ENCODE measurements around the gene AP2B1.
"Not testable (repeated sequence)": the region's sequence is repeated elsewhere in the genome, so short reads cannot be mapped to it uniquely, and the experiment has no call there.

The AP2B1 gene

DNA sequence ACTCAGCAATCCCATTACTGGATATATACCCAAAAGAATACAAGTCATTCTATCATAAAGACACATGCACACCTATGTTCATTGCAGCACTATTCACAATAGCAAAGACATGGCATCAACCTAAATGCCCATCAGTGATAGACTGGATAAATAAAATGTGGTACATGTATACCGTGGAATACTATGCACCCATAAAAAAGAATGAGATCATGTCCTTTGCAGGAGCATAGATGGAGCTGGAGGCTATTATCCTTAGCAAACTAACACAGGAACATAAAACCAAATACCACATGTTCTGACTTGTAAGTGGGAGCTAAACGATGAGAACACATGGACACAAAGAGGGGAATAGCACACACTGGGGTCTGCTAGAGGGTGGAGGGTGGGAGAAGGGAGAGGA, 116.2 kb downstream of the AP2B1 start:
- DNase-seq = not testable (repeated sequence)

DNA sequence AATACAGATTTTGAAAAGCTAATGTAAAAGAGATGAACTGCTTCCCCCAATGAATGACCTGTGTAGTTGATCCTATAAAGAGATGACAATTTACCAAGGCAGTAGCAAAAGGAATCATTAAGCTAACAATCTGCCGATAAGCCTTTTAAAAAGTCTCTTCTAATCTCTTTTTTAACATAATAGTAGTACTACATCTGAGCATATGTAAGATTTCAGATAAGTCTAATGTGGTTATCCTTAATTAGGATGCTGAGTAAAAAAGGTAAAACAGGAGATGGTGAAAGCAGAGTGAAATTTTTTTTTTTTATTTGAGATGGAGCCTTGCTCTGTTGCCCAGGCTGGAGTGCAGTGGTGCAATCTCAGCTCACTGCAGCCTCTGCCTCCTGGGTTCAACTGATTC, 118.1 kb downstream of the AP2B1 start:
- DNase-seq = no peak

DNA sequence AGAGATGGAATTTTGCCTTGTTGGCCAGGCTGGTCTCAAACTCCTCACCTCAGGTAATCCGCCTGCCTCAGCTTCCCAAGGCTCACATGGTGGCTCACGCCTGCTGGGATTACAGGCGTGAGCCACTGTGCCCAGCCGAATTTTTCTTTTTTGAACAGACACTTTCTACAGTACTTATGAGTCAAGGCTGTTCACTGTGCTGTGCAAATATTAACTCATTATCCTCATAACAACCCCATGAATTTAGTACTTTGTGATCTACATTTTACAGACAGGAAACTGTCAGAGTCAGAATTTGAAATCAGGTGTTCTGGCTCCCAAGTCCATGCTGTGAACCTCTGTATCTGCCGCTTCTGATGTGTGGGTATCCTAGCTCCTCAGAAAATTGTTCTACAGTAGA, 118.6 kb downstream of the AP2B1 start:
- no peak for DNase-seq

DNA sequence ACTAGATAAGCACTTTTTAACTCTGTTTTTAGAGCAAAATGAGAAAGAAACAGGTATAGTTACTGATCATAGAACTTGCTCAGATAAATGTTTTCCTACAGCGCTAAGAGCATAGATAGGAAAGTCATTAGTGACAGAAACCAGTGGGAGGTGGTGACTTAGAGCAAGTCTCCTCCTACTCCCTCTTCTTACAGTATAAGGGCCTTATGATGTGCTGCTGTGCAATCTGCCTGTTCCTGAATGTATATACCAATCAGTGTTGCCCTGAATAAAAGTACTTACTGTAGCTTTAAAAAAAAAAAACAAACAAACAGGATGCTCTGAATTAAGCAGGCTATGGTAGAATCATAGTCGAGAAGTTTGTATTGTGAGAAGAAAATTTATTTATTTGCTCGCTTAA, 121.0 kb downstream of the AP2B1 start:
- no peak for DNase-seq

DNA sequence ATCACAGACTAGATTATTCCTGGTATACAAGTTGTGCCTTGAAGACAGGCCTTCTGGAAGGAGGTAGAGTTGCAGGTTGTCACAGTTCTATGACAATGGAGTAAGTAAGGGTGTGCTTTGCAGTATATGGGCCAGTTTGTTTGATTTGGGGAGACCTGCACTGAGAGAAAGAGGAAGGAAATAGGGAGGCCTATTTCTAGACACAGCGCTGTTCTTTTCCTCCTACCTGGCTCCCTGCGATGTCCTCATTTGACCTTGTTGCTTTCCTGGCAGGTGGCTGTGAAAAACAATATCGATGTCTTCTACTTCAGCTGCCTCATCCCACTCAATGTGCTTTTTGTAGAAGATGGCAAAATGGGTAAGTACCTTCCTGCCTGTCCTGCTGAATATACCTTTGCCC, 121.8 kb downstream of the AP2B1 start:
- DNase-seq = no peak

DNA sequence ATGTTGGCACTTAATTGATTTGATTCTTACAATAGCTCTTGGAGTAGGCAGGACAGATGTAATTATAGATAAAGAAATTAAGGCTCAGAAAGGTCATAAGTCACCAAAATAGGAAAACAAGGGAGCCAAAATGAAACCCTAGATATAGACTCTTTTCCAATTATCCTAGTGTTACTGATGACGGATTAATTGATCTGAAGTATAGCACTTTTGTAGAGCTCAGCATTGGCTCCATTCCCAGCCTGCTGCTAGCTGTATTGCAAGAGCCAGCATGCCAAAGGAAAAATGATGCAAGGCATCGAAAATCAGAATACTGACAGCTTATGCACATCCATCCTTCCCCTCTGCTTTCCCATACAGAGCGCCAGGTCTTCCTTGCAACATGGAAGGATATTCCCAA, 122.8 kb downstream of the AP2B1 start:
- no peak for DNase-seq

DNA sequence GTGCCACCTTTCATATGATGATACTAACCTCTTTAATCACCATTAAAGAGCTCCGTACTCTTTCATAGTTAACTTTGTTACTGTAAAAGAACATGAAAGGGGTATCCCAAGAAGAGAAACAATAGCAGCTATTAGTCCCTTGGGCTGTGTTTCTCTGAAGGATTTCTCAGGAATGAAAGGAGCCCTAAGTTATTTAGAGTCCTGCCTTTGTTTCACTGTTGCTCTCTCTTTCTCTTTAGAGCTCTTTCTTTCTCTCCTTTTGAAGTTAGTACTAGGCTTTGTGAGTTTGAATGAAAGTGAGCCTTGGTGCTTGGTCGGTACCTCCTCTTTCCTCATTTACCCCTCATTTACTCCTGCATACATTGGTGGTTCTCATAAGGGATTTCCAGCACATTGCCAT, 123.8 kb downstream of the AP2B1 start:
- no peak for DNase-seq

DNA sequence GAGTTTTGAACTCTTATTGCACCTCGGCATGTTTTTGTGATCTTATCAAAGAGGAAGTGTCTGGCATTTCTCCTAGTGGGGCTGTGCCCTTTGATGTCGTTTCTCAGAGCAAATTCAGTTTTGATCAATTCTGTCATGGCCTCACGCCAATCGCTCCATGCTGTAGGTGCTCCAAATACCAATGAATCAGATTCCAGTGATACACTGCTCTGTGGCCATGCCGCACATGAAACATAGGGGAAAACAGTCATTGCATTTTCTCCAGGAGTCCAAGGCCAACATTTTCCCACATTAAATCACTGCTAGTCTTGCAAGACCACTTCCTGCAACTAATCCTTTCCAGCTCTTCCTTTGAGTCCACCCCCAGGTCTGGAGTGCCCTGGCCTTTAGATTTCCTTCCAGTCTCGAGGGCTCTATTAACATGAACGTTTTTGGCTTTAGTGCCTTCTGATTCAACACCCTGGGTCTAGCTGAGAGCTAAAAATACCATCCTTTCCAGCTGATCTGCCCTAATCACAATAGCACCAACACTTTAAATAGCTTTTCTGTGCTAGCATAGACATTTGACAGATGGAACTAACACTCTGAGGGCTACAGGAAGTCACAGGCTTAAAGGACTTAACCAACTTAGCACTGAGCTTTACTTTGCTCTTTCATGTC, 126.1 kb downstream of the AP2B1 start:
- no peak for DNase-seq

DNA sequence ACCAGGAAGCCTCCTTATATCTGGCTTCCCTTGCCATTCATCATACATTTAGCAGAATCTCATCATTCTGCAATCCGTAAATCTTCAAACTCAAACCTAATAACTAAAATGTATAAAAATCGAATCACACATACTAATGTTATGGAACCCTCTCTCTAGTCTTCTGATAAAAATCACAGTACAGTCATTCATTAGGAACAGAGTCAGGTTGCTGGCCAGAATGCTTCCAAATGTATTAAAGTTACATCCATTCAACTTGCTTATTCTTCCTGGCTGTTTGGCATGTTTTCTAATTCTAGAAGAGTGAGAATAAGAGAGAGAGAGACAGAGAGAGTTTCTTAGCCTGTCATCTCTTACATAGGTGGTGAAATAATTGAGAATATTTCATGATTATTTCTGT, 127.9 kb downstream of the AP2B1 start:
- DNase-seq = no peak

DNA sequence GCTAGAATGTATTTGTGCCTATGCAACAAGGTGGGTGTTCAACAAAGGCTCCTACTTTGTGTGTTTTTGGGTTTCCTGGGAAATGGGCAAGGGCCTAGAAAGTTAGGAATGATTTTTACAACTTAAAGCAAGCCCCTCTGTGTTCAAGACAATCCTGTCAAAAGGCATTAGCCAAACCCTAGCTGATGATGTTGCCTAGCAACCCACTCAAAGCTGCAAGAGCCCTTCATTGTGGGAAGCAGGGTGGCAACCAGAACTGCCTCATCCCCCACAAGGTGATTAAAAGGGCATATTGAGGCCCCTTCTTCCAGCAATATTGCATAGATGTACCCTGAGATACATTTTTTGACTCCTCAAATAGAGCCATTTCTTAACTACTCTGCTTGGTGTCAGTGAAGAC, 128.3 kb downstream of the AP2B1 start:
- DNase-seq = no peak

DNA sequence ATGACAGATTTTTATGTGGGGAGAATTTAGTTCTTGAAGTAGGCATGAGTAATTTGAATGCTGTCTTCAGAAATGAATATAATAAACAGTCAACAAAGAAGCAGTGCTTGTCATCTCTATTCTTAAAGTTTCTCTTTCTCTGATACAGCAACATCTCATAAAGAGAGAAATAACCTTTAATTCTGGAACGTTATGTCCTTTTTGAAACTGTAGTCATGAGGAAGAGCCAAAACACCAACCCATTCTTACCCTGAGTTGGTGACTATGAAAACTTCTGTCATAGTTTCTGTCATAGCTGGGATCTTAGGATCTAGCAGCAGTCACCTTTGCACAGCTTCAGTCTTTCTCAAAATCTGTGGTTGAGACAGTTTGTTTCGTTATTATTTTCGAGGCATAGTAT, 129.1 kb downstream of the AP2B1 start:
- DNase-seq = no peak

DNA sequence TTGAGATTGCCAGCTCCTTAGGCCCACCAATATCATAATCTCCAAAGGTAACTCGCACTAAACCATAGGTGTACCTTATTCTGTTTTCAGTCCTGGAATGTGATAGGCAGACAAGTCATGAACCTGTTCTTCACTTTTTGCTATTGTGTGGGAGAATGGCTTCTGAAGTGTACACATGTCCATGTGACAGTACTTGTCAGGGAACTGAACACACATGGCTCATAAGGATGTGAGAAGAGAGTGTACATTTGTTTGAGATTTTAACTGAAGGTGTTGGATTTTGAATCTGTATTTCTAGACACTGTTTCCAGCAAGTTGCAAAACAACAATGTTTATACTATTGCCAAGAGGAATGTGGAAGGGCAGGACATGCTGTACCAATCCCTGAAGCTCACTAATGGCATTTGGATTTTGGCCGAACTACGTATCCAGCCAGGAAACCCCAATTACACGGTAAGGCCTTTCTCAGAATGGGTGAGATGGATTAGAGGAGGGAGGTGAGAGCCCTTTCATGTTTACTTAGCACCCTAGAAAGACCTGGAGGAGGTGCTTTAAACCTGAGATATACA, 129.9 kb downstream of the AP2B1 start:
- no peak for DNase-seq

DNA sequence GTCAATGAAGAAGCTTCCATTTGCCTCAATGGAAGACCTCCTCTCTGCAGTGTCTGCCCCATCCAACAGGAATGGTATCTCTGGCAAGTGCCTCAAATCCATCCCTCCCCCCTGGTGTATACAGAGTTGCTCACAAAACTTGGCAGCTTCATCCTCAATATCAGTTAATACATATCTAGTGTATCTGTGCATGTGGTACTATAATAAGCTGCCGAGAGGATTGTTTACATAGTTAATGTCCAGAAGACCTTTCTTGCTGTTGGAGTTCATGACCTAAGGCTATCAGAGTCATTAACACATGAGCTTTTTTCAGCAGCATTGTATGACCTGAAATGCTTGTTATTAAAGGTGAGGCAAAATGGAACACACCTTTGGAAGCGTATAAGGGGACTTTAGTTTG, 130.4 kb downstream of the AP2B1 start:
- DNase-seq = no peak

DNA sequence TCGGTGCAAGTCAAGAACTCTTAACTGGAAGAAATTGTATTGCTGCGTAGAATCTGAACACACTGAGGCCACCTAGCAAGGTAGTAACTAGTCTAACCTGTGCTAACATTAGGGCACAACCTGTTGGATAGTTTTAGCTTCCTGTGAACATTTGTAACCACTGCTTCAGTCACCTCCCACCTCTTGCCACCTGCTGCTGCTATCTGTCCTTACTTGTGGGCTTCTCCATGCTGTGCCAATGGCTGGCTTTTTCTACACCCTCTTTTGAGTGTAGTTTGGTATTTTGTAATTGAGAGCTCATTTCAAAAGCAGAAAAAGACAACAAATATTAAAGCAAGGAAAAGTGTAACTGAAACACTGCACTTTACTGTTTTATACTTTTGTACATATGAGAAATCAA, 136.6 kb downstream of the AP2B1 start:
- DNase-seq = no peak

DNA sequence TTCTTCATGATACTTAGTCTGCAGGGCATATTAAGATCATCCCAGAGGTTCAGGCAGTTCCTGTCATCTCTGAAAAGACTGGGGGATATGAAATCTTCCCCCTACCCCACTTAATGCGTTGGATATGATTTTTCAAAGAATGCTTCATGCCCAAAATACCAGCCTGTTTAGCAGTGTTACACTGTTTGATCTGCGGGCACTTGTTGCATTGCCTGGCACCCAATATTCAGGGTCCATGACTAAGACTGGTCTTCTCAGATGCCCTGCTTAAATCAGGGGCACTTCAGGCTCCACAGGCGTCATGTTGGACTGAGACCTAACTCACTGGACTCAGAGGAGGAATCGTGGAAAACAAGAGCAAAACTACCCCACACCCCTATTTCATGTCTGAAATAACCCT, 137.9 kb downstream of the AP2B1 start:
- no peak for DNase-seq

DNA sequence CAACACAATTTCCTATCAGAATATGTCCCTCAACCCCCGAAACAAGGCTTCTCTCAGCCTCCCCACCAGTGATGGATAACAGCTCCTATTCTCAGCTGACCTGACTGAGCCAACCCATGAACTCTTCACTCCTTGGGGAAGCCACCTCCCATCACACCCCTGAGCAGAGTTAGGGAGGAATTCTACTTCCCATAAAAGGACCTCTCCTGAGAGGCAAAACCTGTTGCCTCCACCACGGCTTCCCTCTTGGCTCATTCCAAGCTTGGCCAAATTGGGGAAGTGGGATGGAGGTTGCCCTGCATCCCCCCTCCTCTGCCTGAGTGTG, 138.6 kb downstream of the AP2B1 start:
- DNase-seq = no peak

DNA sequence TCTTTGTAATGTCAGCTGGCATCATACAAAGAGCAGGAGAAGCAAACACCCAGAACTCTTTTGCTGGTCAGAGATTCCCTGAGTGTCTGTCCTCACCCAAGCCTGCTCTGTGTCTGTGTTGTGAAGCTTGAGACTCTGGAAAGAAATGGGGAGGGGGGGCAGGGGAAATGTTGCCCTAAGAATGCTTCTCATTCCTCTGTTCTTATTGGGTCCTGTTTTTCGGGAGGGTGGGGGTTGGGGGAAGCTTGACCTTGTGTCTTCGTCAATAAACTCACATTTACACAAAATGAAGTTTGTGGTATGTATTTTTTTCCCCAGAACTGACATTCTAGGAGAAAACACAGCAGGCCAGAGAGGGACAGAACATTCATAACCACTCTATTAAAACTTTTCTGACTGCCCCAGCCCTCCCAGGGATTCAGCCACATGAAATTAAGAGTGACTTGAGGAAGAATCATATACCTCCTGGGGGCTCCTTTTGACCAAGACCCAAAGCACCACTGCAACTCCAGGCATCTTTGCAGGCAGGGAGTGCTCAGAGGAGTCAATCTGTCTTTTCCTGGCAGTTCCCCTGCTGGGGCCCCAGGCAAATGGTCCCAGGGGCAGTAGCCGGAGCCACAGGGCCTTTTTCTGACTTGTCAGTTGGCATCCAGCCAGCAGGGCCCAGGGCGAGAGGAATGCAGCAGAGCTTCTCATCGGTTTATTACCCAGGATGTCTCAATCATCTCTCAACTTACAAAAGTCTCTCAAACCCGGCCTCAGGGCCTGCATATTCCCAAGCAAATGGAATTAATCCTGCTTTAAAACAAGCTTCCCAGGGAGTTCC, 139.2 kb downstream of the AP2B1 start:
- DNase-seq = no peak

DNA sequence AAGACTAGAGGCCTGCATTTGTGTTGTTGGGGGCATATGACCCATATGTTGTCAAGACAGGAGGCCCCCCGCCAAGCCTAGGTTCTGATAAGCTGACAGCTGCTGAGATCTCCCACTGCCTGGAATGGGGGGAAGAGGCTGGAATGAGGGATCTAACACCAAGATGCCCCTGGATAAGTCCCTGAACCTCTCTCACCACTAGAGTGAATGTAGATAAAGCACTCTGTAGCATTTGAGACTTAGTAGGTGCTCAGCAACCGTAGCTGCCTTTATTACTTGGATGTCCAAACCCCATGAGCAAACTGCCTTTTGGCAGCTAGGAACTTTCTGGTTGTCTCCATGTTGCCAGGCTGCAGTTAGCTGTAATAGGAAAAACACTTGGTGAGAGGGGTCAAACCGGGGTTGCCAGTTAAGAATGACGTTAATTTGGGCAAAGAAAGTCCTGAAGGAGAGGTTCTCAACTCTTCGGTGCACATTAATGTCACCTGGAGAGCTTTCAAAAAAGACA, 139.9 kb downstream of the AP2B1 start:
- no peak for DNase-seq

DNA sequence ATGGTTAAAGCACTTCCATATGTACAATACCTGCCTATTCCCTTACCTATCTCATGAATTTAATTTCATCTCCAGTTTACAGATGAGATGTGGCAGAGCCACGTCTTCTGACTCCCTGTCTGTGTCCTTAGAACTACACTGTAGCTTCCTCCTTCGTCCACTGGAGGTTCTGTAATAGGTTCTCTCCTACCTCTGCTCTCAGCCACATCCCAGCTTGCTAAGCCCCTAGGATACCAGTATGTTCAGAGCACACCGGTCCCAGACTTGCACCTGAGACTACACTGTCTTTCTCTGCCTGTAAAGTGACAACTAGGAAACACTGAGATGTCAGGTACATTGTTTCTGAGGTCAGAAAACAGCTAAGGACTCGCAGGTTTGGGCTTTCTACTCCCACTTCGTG, 140.5 kb downstream of the AP2B1 start:
- no peak for DNase-seq

DNA sequence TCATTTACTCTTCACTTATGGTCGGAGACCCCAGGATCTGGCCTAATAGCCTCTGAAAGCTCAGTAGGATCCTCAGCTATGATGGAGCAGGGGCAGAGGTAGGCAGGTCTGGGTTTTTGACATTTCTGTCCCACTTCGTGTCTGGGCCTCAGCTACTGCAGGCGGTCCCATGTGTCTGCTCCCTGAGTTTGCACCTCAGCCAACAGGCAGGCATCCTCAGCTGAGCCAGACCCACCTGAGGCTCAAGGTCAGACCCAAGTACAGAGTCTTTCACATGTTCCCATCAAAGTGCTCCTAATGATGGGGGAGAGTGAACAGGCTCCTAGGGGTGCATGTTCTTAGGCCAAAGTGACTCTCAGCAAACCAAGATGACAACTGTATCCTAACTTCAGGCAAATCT, 141.4 kb downstream of the AP2B1 start:
- DNase-seq = no peak

DNA sequence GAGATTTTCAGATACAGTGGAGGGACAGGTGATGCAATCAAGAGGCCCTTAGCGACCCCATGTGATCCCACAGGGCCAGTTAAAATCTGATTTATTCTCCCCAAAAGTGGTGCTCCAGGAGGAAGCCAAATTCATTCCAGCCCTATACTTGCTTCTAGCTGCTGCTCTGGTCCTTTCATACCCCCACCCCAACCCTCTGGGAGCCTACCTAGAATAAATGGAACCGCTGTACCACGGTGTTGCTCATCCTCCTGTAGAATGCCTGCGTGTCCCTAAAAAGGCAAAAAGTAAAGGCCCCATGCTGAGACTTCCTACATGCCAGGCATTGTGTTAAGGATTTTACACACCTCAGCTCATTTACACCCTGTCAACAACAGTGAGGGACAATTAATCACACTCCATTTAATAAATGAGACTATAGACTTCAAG, 142.3 kb downstream of the AP2B1 start:
- no peak for DNase-seq

DNA sequence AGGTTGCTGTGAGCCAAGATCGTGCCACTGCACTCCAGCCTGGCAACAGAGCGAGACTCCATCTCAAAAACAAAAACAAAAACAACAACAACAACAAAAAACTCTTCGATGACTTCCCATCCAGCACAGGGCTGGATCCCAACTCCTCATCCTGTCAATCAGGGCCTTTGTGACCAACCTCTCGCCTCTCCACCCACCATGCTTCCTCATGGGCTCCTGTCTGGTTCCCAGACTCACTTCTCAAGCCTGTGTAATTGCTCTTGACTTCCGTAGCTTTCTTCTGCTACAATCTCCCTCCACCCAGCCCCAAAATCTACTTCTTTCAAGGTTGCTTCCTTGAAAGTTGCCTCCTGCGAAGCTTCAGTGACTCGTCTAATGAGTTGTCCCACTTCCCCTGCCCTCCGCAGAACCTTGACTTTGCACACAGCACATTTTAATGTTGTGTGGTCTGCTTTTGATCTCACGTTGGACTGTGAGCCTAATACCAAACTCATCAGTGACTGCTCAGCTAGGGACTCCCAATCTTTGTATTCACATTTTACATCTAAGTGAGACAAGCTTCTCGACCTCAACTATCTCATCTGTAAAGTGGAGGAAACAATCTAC, 143.4 kb downstream of the AP2B1 start:
- DNase-seq = no peak

DNA sequence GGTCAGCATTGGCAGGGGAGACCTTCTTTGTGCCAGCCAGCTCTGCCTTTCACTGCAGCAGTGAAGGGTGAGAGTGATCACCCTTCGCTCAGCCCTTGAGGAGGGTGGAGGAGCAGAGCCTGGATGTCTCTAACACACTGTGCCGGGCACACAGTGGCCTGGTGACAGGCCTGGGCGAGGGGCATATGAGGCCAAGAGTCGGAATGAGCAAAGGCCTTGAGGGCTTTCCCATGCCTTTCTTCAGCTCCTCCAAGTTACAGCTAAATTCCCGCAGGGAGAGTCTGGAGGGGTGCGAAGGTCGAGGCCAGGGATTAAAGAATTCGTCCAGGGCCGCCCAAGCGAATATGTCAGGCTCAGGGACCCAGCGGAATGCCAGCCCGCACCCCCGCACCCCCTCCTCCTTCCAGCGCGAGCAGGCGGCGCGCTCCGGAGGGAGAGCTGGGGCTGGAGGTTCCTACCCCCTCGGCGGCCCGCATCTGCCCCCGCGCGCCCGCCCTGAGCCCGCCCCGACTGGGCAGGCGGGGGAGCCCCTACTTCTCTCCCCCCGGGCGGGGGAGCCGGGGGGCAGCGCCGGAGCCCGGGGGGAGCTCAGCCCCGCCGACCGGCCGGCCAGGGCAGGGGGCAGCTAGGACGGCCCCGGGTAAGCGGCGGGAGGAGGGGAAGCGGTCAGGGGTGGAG, 144.3 kb downstream of the AP2B1 start, which contains the start of gene RASL10B:
Gene RASL10B, plus strand, starts transcription at position 401 of the 678 bp plus-strand sequence. CDS start 3,546 bp downstream, outside the sequence.
- DNase-seq = peak; percentile 47 to 57
